ENCODE data around the gene SOX21.

- TF ChIP-seq, protein P1, sequence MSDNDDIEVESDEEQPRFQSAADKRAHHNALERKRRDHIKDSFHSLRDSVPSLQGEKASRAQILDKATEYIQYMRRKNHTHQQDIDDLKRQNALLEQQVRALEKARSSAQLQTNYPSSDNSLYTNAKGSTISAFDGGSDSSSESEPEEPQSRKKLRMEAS (IDR thresholded peaks at IDR 0.05): no peak
- TF ChIP-seq KDM5A (IDR thresholded peaks at IDR 0.05; ENCODE audit: low read length) (no peak), EP300 (IDR thresholded peaks at IDR 0.05; ENCODE audit: borderline replicate concordance in 1 of 2, low read depth in 2 of 2, low read length in 2 of 2) (no peak)
Measured at GRCh38 chr13:94708031-94708859, 4.1 kb downstream of the SOX21 start.
